Naive thymus-derived CD4-positive, alpha-beta T cell (primary cell): Measurements from ENCODE around the gene FRMD4A. TPM values are rescaled to one million over a fixed set of nuclear protein-coding genes. Genes with fewer than 3 reads are reported as not detected.
"Not testable (repeated sequence)": the region's sequence is repeated elsewhere in the genome, so short reads cannot be mapped to it uniquely, and the experiment has no call there.

Source experiments
- ATAC-seq: fragments of 150-1000 bp; cut with Tn5 transposase; 2 replicates; pipeline ENCODE4 v1.10.0; 2021; ENCODE audit warnings: mild to moderate bottlenecking, moderate library complexity
- CTCF ChIA-PET: fragments of 350-600 bp; sonication (Branson Sonifier 250); formaldehyde crosslinking; loops from one replicate; lab custom pipeline; 2021; ENCODE audit warnings: antibody characterized with exemption; lab: Charles Lee
- POLR2A ChIA-PET: fragments of 350-600 bp; sonication (Branson Sonifier 250); formaldehyde crosslinking; loops from one replicate; lab custom pipeline; 2021; ENCODE audit warnings: antibody characterized with exemption, inconsistent platforms; lab: Charles Lee
- DNase-seq, 9 donors: peaks; one replicate each; pipeline versions ENCODE4 v3.0.0 to v3.0.0-alpha.2; 2020 to 2022; ENCODE audit warnings: mixed read lengths in 1 of 9
- H3K27ac ChIP-seq: one replicate; pipeline ENCODE4 v1.7.0; 2013; ENCODE audit warnings: mild to moderate bottlenecking, low read depth, low read length, moderate library complexity
- H3K27me3 ChIP-seq, 2 donors: one replicate each; pipeline ENCODE4 v1.7.0; 2013; ENCODE audit warnings: low read length in 2 of 2, mild to moderate bottlenecking in 2 of 2, moderate library complexity in 2 of 2; ENCODE audit not compliant: control insufficient read depth in 2 of 2, insufficient read depth in 2 of 2
- H3K36me3 ChIP-seq, 3 experiments: 1 replicate in 2 of 3; 2 replicates in 1 of 3; pipeline ENCODE4 v1.7.0; 2013; ENCODE audit warnings: low read length in 3 of 3, mild to moderate bottlenecking in 3 of 3, moderate library complexity in 1 of 3; ENCODE audit not compliant: insufficient read depth in 3 of 3, control insufficient read depth in 2 of 3
- H3K4me1 ChIP-seq, 2 donors: one replicate each; pipeline ENCODE4 v1.7.0; 2013; ENCODE audit warnings: low read length in 2 of 2, mild to moderate bottlenecking in 2 of 2, moderate library complexity in 1 of 2; ENCODE audit not compliant: control insufficient read depth in 2 of 2, insufficient read depth in 2 of 2
- H3K4me3 ChIP-seq: 2 replicates; pipeline ENCODE4 v1.7.0; 2013; ENCODE audit warnings: mild to moderate bottlenecking, low read length
- H3K9me3 ChIP-seq, 3 experiments: 1 replicate in 2 of 3; 2 replicates in 1 of 3; pipeline ENCODE4 v1.7.0; 2013; ENCODE audit warnings: low read length in 3 of 3; ENCODE audit not compliant: control insufficient read depth in 2 of 3
- H3K27ac Mint-ChIP-seq, 9 donors: one replicate each; pipeline ENCODE4 v1.8.0; 2020 to 2022; ENCODE audit warnings: mixed read lengths in 9 of 9, mild to moderate bottlenecking in 8 of 9, moderate library complexity in 5 of 9, inconsistent platforms in 2 of 9
- H3K27me3 Mint-ChIP-seq, 5 donors: one replicate each; pipeline ENCODE4 v1.8.0; 2021 to 2022; ENCODE audit warnings: mixed read lengths in 5 of 5, mild to moderate bottlenecking in 1 of 5
- H3K36me3 Mint-ChIP-seq, 5 donors: one replicate each; pipeline ENCODE4 v1.8.0; 2020 to 2022; ENCODE audit warnings: mixed read lengths in 5 of 5, mild to moderate bottlenecking in 3 of 5, inconsistent platforms in 1 of 5
- H3K4me1 Mint-ChIP-seq, 7 donors: one replicate each; pipeline ENCODE4 v1.8.0; 2020 to 2022; ENCODE audit warnings: mixed read lengths in 7 of 7, mild to moderate bottlenecking in 3 of 7, inconsistent platforms in 1 of 7
- H3K4me3 Mint-ChIP-seq, 10 donors: one replicate each; pipeline ENCODE4 v1.8.0; 2020 to 2022; ENCODE audit warnings: mild to moderate bottlenecking in 10 of 10, mixed read lengths in 10 of 10, moderate library complexity in 6 of 10, inconsistent platforms in 2 of 10
- H3K9me3 Mint-ChIP-seq, 11 donors: one replicate each; pipeline ENCODE4 v1.8.0; 2020 to 2022; ENCODE audit warnings: mixed read lengths in 11 of 11, mild to moderate bottlenecking in 4 of 11, inconsistent platforms in 1 of 11, moderate library complexity in 1 of 11
- intact Hi-C, 2 donors: fragments of 100-400 bp; cut with micrococcal nuclease; formaldehyde crosslinking; loops; one replicate each; pipeline ENCODE4 v1.15.1; 2023
- polyA plus RNA-seq, 2 donors: library from polyadenylated mRNA; unstranded; fragments of 300-500 nt; fragmentation: Illumina TruSeq; gene quantifications; one replicate each; pipeline ENCODE4 v1.2.3, GENCODE V29; 2021
- total RNA-seq, 6 experiments: library from RNA in 5 of 6; stranded (reverse) in 5 of 6; gene quantifications; 1 replicate in 5 of 6; 2 replicates in 1 of 6; pipeline ENCODE4 v1.2.3 and lab custom pipeline; 2021 to 2026

The FRMD4A gene
- total and polyA plus RNA-seq, 7 experiments from 2014 or later, result 0.10 to 3.1 (median 0.62) TPM

DNA sequence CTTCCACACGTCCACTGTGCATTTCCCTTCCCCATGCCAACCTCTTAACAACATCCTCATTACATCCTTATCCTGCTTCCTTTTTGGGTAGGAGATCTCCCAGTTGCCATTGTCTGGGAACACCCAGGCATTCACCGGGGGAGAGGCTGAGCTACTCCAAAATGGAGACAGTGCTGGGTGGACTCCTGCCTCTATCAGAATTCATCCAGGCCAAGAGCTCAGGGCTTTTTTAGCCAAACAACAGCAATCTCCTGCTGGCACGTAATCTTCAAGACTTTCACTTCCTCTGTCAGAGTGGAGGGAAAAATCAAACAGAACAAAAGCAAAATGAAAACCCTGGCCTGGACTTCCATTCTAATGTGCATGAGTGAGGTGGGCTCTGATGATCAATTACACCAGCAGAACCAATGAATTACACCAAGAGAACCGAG lies 499.0 kb downstream of the FRMD4A start:
- Histone ChIP-seq H3K4me3 (no peak overlapping the region), H3K27ac (no peak overlapping the region), H3K27me3 (no peaks in the 10 kb centered on the region), H3K36me3 (no peaks in the 10 kb centered on the region), H3K4me1 (no peaks in the 10 kb centered on the region), H3K9me3 (no peaks in the 10 kb centered on the region)
- ATAC-seq (no peak), DNase-seq (no peak)
- Mint-ChIP-seq H3K36me3 (no peaks in the 10 kb centered on the region), H3K4me1 (peaks cover 7 to 11% (median 10%) of the 10 kb centered on the region in 7 donors), H3K4me3 (peak overlapping the region in 1 of 10 donors; percentile 10), H3K9me3 (peaks cover 0 to 3% (median 0%) of the 10 kb centered on the region in 11 donors), H3K27me3 (peaks cover 0 to 5% (median 0%) of the 10 kb centered on the region in 5 donors), H3K27ac (peak overlapping the region in 6 of 9 donors; percentile 30 to 72 (median 42))
- ChIA-PET POLR2A (no interaction called here), CTCF (interaction anchor here (0.9 kb wide), 1 partner anchor 365 kb away, joined by 3 read pairs; no protein-coding TSS in a partner anchor)
- intact Hi-C loops, result no loop called here

- POLR2A ChIA-PET, result interaction anchor here (1.0 kb wide), 1 partner anchor 21 kb away, joined by 3 read pairs; no protein-coding TSS in a partner anchor
- Mint-ChIP-seq H3K27me3 (peaks cover 0 to 14% (median 0%) of the 10 kb centered on the region in 5 donors), H3K36me3 (no peaks in the 10 kb centered on the region), H3K9me3 (peaks cover 0 to 3% (median 0%) of the 10 kb centered on the region in 11 donors), H3K27ac (no peak overlapping the region), H3K4me1 (peaks cover 7 to 11% (median 10%) of the 10 kb centered on the region in 7 donors), H3K4me3 (no peak overlapping the region)
- Histone ChIP-seq H3K4me3 (no peak overlapping the region), H3K9me3 (no peaks in the 10 kb centered on the region), H3K36me3 (no peaks in the 10 kb centered on the region), H3K4me1 (no peaks in the 10 kb centered on the region), H3K27me3 (no peaks in the 10 kb centered on the region), H3K27ac (no peak overlapping the region)
- intact Hi-C loops, result no loop called here
- DNase-seq (no peak), ATAC-seq (no peak)
- CTCF ChIA-PET, result no interaction called here
Observed at GRCh38 chr10:13830385-13830784, 500.3 kb downstream of the FRMD4A start.

- POLR2A ChIA-PET, result interaction anchor here (1.0 kb wide), 1 partner anchor 20 kb away, joined by 3 read pairs; no protein-coding TSS in a partner anchor
- no peaks in the 10 kb centered on the region for H3K9me3 ChIP-seq
- Mint-ChIP-seq H3K4me3 (no peak overlapping the region), H3K9me3 (peaks cover 0 to 3% (median 0%) of the 10 kb centered on the region in 11 donors), H3K27me3 (peaks cover 0 to 13% (median 0%) of the 10 kb centered on the region in 5 donors), H3K27ac (no peak overlapping the region), H3K36me3 (no peaks in the 10 kb centered on the region), H3K4me1 (peaks cover 7 to 11% (median 10%) of the 10 kb centered on the region in 7 donors)
- H3K27ac ChIP-seq, result no peak overlapping the region
- no peaks in the 10 kb centered on the region for H3K4me1 ChIP-seq
- ATAC-seq (no peak), DNase-seq (no peak)
- no peaks in the 10 kb centered on the region for H3K27me3 ChIP-seq
- intact Hi-C loops, result no loop called here
- H3K4me3 ChIP-seq, result no peak overlapping the region
- H3K36me3 ChIP-seq, result no peaks in the 10 kb centered on the region
- CTCF ChIA-PET, result no interaction called here
Observed at GRCh38 chr10:13829790-13830189, 500.9 kb downstream of the FRMD4A start.

DNA sequence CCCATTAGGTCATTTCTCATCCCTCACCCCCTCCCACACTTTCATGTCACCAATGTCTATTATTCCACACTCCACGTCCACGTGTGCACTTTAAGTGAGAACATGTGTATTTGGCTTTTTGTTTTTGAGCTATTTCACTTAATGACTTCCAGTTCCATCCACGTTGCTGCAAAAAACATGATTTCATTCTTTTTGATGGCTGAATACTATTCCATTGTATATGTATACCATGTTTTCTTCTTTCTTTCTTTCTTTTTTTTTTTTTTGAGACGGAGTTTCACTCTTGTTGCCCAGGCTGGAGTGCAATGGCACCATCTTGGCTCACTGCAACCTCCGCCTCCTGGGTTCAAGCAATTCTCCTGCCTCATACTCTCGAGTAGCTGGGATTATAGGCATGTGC lies 502.4 kb downstream of the FRMD4A start:
- ATAC-seq, H3K27ac Mint-ChIP-seq, H3K9me3 ChIP-seq, H3K4me1 ChIP-seq, H3K9me3 Mint-ChIP-seq, DNase-seq, H3K4me3 Mint-ChIP-seq, H3K36me3 Mint-ChIP-seq, POLR2A ChIA-PET, H3K27me3 ChIP-seq, intact Hi-C loops, CTCF ChIA-PET, H3K27ac ChIP-seq, H3K36me3 ChIP-seq, H3K4me3 ChIP-seq: not testable (repeated sequence)
- H3K4me1 Mint-ChIP-seq, result peaks cover 7 to 11% (median 10%) of the 10 kb centered on the region in 7 donors
- peaks cover 0 to 14% (median 0%) of the 10 kb centered on the region in 5 donors for H3K27me3 Mint-ChIP-seq

- no peak for ATAC-seq
- Histone ChIP-seq H3K27ac (no peak overlapping the region), H3K9me3 (no peaks in the 10 kb centered on the region), H3K27me3 (no peaks in the 10 kb centered on the region), H3K36me3 (no peaks in the 10 kb centered on the region), H3K4me3 (no peak overlapping the region), H3K4me1 (no peaks in the 10 kb centered on the region)
- Mint-ChIP-seq H3K27me3 (peaks cover 0 to 17% (median 0%) of the 10 kb centered on the region in 5 donors), H3K27ac (no peak overlapping the region), H3K4me3 (no peak overlapping the region), H3K4me1 (peaks cover 7 to 10% (median 9%) of the 10 kb centered on the region in 7 donors), H3K36me3 (no peaks in the 10 kb centered on the region), H3K9me3 (peaks cover 0 to 3% (median 0%) of the 10 kb centered on the region in 11 donors)
- CTCF ChIA-PET, result no interaction called here
- intact Hi-C loops, result no loop called here
- POLR2A ChIA-PET, result no interaction called here
- no peak for DNase-seq
Observed at GRCh38 chr10:13827076-13827797, 503.5 kb downstream of the FRMD4A start.

DNA sequence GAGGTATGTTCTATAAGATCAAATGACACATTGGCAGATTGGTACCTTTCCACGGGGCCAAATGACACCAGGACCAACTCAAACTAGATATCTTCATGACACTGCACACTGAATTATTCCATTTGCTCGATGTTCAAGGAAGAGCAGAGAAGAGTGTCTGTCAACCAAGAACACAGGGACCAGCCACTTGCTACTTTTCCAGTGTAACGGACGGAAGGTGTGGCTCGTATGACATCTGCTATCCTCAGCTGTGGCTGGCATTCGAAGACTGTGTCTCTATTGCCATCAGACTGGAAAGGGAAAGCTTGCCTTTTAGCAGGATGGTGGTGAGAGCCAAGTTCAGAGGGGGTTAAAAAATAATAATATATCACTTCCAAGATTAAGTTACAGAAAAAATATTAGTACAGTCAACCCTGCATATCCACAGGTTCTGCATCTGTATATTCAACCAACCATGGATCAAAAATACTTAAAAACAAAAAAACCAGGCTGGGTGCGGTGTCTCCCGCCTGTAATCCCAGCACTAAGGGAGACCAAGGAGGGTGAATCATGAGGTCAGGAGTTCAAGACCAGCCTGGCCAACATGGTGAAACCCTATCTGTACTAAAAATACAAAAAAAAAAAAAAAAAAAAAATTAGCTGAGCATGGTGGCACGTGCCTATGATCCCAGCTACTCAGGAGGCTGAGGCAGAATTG lies 506.9 kb downstream of the FRMD4A start:
- DNase-seq (no peak), ATAC-seq (no peak)
- Histone ChIP-seq H3K27me3 (no peaks in the 10 kb centered on the region), H3K9me3 (no peaks in the 10 kb centered on the region), H3K36me3 (no peaks in the 10 kb centered on the region), H3K27ac (no peak overlapping the region), H3K4me1 (peaks cover 0 to 15% of the 10 kb centered on the region in 2 donors), H3K4me3 (no peak overlapping the region)
- intact Hi-C loops, result no loop called here
- H3K27ac Mint-ChIP-seq, result peak overlapping the region in 1 of 9 donors; percentile 9
- H3K4me1 Mint-ChIP-seq, result peaks cover 7 to 20% (median 14%) of the 10 kb centered on the region in 7 donors
- CTCF ChIA-PET, result no interaction called here
- H3K36me3 Mint-ChIP-seq, result peaks cover 0 to 4% (median 0%) of the 10 kb centered on the region in 5 donors
- H3K27me3 Mint-ChIP-seq, result peaks cover 0 to 17% (median 7%) of the 10 kb centered on the region in 5 donors
- H3K4me3 Mint-ChIP-seq, result no peak overlapping the region
- peaks cover 0 to 5% (median 0%) of the 10 kb centered on the region in 11 donors for H3K9me3 Mint-ChIP-seq
- POLR2A ChIA-PET, result no interaction called here
